Measurements from ENCODE around the gene USP49.

Gene USP49

DNA sequence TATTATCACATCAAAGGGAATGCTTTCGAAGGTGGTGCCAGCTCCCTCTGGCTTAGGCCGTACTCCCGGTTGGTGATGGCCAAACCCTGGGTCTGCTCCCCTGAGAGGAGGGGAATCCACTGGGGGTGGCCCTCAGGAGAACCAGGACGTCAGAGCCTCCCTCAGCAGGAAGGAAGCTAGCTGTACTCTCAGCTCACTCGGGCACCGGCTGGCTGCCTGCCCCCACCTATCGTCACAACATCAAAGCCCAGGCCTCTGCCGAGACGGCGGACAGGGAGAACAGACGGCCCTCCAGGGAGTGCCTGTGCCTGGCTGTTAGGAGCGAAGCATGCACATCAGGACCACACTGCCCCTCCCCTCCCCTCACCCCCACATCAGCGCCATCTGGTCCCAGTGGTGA, 138.8 kb downstream of the USP49 start:
- no peak for DNase-seq (ENCODE audit: low read depth)

GRCh38 chr6:41755895-41756294, 139.3 kb downstream of the USP49 start:
- DNase-seq (ENCODE audit: low read depth), result no peak

- DNase-seq (ENCODE audit: low read depth), result no peak
Observed at GRCh38 chr6:41750374-41750773, 144.8 kb downstream of the USP49 start.

GRCh38 chr6:41748542-41748941, 146.6 kb downstream of the USP49 start:
- no peak for DNase-seq (ENCODE audit: low read depth)

GRCh38 chr6:41748102-41748477, 147.1 kb downstream of the USP49 start:
- DNase-seq (ENCODE audit: low read depth), result no peak

DNA sequence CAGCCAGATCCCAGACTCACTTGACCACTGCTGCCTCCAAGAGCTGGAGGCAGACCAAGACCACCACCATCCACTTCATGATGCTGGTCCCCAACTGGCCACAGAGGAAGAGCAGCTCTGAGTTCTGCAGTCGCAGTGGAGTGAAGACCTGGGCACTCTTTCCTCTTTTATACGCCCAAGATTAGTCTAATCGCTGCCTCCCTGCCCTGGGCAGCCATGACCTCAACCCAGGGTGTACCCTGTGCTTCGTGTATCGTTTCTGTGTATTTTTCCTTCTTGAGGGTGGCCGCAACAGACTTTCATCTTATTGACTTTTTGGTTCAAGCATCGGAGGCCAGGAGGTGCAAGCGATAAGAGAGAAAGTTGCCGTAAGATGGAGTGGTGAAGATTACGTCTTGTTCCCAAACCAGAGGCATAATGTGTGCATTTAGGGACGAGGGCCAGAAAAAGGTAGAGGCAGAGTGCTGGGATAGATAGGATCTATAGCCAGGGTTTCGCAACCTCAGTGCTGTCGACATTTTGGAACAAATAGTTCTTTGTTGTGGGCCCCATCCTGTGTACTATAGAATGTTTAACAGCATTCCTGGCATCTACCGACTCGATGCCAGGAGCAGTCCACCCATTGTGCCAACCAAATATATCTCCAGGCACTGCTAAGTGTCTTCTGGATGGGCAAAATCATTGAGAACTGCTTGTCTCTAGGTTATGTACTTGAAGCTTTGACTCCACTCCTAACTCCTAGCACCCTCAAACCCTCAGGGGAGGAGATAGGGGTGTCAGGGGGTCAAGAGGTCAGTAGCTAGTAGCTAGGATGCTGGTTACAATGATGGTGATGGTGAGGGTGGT, 147.7 kb downstream of the USP49 start, which contains the start of gene PGC:
Gene PGC (minus strand): TSS at position 142 of the 846 bp plus-strand sequence. CDS start 63 bp downstream, at position 79.
- no peak for DNase-seq (ENCODE audit: low read depth)

GRCh38 chr6:41746107-41746506, 149.1 kb downstream of the USP49 start:
- no peak for DNase-seq (ENCODE audit: low read depth)

- no peak for DNase-seq (ENCODE audit: low read depth)
Observed at GRCh38 chr6:41744236-41744787, 150.9 kb downstream of the USP49 start.

DNA sequence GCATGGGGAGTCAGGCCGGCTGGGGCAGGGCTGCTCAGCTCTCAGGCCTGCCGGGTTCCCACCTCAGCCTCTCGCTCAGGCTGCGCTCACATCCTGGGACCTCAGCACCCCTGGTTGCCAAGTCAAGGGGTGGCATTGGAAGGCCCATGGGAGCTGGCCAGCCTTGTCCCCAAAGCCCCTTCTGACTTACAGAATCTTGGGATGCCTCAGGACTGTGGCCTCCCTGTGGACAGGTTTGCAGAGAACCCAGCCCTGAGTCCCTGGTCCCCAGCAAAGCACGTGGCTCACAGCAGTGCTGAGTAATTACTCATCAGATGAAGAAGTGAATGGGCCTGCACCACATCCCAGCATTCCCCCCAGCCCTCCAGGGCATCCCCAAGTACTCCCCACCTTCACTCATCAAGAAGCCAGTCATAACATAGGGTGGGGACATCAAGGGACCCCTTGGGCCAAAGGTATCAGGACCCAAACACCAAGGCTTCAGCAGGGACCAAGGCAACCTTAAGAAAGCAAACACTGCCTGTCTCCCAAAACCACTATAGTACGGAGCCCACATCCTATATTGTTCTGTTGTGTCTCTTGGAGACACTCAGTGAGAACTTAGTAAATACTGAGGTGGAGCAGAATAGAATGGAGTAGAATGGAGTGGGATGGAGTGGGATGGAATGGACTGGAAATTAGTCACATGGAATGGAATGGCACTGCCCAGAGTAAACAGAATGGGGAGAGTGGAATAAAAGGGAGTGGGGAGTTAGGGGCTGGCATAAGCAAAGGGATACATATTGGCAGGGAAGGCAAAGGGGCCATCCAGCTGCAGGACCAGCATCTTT, 151.6 kb downstream of the USP49 start:
- DNase-seq (ENCODE audit: low read depth), result no peak

GRCh38 chr6:41741625-41742490, 153.3 kb downstream of the USP49 start:
- no peak for DNase-seq (ENCODE audit: low read depth)

- DNase-seq (ENCODE audit: low read depth), result no peak
Observed at GRCh38 chr6:41740366-41741162, 154.6 kb downstream of the USP49 start.

Measured in GM04504 (cell line).